WTC11 (cell line): ENCODE measurements around the gene PARP3. TPM values are rescaled to one million over a fixed set of nuclear protein-coding genes. Genes with fewer than 3 reads are reported as not detected.

Source experiments
- ATAC-seq: fragments of 200-7000 bp; cut with Tn5 transposase; 2 replicates; pipeline ENCODE4 v1.10.0; 2021; ENCODE audit warnings: mild to moderate bottlenecking, moderate library complexity
- CTCF ChIA-PET: fragments of 300-600 bp; sonication (Branson Sonifier 250); formaldehyde crosslinking; loops from one replicate; lab custom pipeline; 2021; ENCODE audit warnings: antibody characterized with exemption; lab: Charles Lee
- POLR2A ChIA-PET: fragments of 350-600 bp; sonication (Branson Sonifier 250); formaldehyde crosslinking; loops from one replicate; lab custom pipeline; 2021; ENCODE audit warnings: antibody characterized with exemption; lab: Charles Lee
- DNase-seq: peaks from one replicate; pipeline ENCODE4 v3.0.0; 2021; ENCODE audit warnings: low spot score
- H3K27ac Mint-ChIP-seq: 2 replicates; pipeline ENCODE4 v1.8.0; 2021; ENCODE audit warnings: mixed read lengths
- H3K27me3 Mint-ChIP-seq: 2 replicates; pipeline ENCODE4 v1.8.0; 2021; ENCODE audit warnings: low read depth, mild to moderate bottlenecking, moderate library complexity, mixed read lengths
- H3K36me3 Mint-ChIP-seq: 2 replicates; pipeline ENCODE4 v1.8.0; 2021; ENCODE audit warnings: mixed read lengths
- H3K4me1 Mint-ChIP-seq: 2 replicates; pipeline ENCODE4 v1.8.0; 2022; ENCODE audit warnings: mixed read lengths
- H3K4me3 Mint-ChIP-seq: 2 replicates; pipeline ENCODE4 v1.8.0; 2021; ENCODE audit warnings: mild to moderate bottlenecking, moderate library complexity, mixed read lengths
- H3K9me3 Mint-ChIP-seq: 2 replicates; pipeline ENCODE4 v1.8.0; 2021; ENCODE audit warnings: mixed read lengths
- ATF2 ChIP-seq: sonication (generic); formaldehyde crosslinking; IDR thresholded peaks from 2 replicates; pipeline ENCODE4 v1.8.1; 2022; ENCODE audit warnings: low read depth, missing genetic modification reagents, borderline replicate concordance
- EMX1 ChIP-seq: fragments of 250-450 bp; sonication (Bioruptor Pico); IDR thresholded peaks from 2 replicates; pipeline ENCODE4 v1.8.0; 2021; ENCODE audit warnings: mild to moderate bottlenecking
- JAZF1 ChIP-seq: fragments of 250-450 bp; sonication (Bioruptor Pico); IDR thresholded peaks from 2 replicates; pipeline ENCODE4 v1.9.0; 2021; ENCODE audit warnings: moderate library complexity, mild to moderate bottlenecking, inconsistent platforms
- MXD4 ChIP-seq: fragments of 250-450 bp; sonication (Bioruptor Pico); IDR thresholded peaks from 2 replicates; pipeline ENCODE4 v1.8.0; 2021; ENCODE audit warnings: mild to moderate bottlenecking, moderate library complexity, borderline replicate concordance
- MYBL2 ChIP-seq: sonication (generic); formaldehyde crosslinking; IDR thresholded peaks from 2 replicates; pipeline ENCODE4 v1.8.1; 2023; ENCODE audit warnings: mild to moderate bottlenecking, moderate library complexity, missing genetic modification reagents
- NFATC4 ChIP-seq: fragments of 250-450 bp; sonication (Bioruptor Pico); IDR thresholded peaks from 2 replicates; pipeline ENCODE4 v1.9.0; 2021; ENCODE audit warnings: mild to moderate bottlenecking
- OVOL2 ChIP-seq: fragments of 250-450 bp; sonication (Bioruptor Pico); IDR thresholded peaks from 2 replicates; pipeline ENCODE4 v1.9.0; 2021; ENCODE audit warnings: mild to moderate bottlenecking, borderline replicate concordance
- RELA ChIP-seq: sonication (generic); formaldehyde crosslinking; IDR thresholded peaks from 2 replicates; pipeline ENCODE4 v1.8.1; 2022; ENCODE audit warnings: missing genetic modification reagents, mild to moderate bottlenecking, borderline replicate concordance
- SP1 ChIP-seq: sonication (generic); formaldehyde crosslinking; conservative IDR thresholded peaks from 2 replicates; pipeline ENCODE4 v1.8.1; 2022; ENCODE audit warnings: missing genetic modification reagents
- ZBTB21 ChIP-seq: sonication (generic); formaldehyde crosslinking; IDR thresholded peaks from 2 replicates; pipeline ENCODE4 v1.8.1; 2023; ENCODE audit warnings: mild to moderate bottlenecking, missing genetic modification reagents, borderline replicate concordance
- ZNF219 ChIP-seq: sonication (generic); formaldehyde crosslinking; IDR thresholded peaks from 2 replicates; pipeline ENCODE4 v1.8.0; 2023; ENCODE audit warnings: missing genetic modification reagents, mild to moderate bottlenecking, borderline replicate concordance
- ZNF425 ChIP-seq: fragments of 250-450 bp; sonication (Bioruptor Pico); conservative IDR thresholded peaks from 2 replicates; pipeline ENCODE4 v1.9.0; 2021; ENCODE audit warnings: mild to moderate bottlenecking
- total RNA-seq: library from RNA; stranded (reverse); gene quantifications from 3 replicates; pipeline ENCODE4 v1.2.3, GENCODE V29; 2021
- TF ChIP-seq, protein P1 (sequence below): sonication (generic); formaldehyde crosslinking; IDR thresholded peaks from 2 replicates; pipeline ENCODE4 v1.8.0; 2022; ENCODE audit warnings: mild to moderate bottlenecking, missing genetic modification reagents
- TF ChIP-seq, protein P2 (sequence below): sonication (generic); formaldehyde crosslinking; conservative IDR thresholded peaks from 2 replicates; pipeline ENCODE4 v1.8.1; 2022; ENCODE audit warnings: mild to moderate bottlenecking, missing genetic modification reagents
- TF ChIP-seq, protein P3 (sequence below): fragments of 200-600 bp; IDR thresholded peaks from 2 replicates; pipeline ENCODE4 v1.8.0; 2022; ENCODE audit warnings: antibody characterized with exemption
- TF ChIP-seq, protein P4 (sequence below): sonication (generic); formaldehyde crosslinking; IDR thresholded peaks from 2 replicates; pipeline ENCODE4 v1.8.0; 2022; ENCODE audit warnings: mild to moderate bottlenecking, missing genetic modification reagents

The PARP3 gene
- total RNA-seq, 1 experiment from 2014 or later, result 2.9 TPM

- Mint-ChIP-seq H3K27me3 (no peaks in the 10 kb centered on the region; the same call in 1 of the 2 replicates), H3K4me1 (peaks cover 17% of the 10 kb centered on the region), H3K4me3 (peak overlapping the region; percentile 91), H3K36me3 (peaks cover 34% of the 10 kb centered on the region), H3K9me3 (no peaks in the 10 kb centered on the region), H3K27ac (no peak overlapping the region)
- CTCF ChIA-PET, result interaction anchor here (0.6 to 3.4 kb wide), 40 partner anchors 10 to 880 kb away, joined by 3 to 49 read pairs (median 5); partner anchors contain the start of genes ABHD14A, ABHD14B, ACY1 and DUSP7
- DNase-seq (peak; percentile 8), ATAC-seq (no peak)
- POLR2A ChIA-PET, result interaction anchor here (1.0 to 2.5 kb wide), 3 partner anchors 13 to 42 kb away, joined by 3 to 19 read pairs (median 5); partner anchors contain the start of genes ACY1 and PCBP4
- TF ChIP-seq, protein P1, sequence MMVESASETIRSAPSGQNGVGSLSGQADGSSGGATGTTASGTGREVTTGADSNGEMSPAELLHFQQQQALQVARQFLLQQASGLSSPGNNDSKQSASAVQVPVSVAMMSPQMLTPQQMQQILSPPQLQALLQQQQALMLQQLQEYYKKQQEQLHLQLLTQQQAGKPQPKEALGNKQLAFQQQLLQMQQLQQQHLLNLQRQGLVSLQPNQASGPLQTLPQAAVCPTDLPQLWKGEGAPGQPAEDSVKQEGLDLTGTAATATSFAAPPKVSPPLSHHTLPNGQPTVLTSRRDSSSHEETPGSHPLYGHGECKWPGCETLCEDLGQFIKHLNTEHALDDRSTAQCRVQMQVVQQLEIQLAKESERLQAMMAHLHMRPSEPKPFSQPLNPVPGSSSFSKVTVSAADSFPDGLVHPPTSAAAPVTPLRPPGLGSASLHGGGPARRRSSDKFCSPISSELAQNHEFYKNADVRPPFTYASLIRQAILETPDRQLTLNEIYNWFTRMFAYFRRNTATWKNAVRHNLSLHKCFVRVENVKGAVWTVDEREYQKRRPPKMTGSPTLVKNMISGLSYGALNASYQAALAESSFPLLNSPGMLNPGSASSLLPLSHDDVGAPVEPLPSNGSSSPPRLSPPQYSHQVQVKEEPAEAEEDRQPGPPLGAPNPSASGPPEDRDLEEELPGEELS, result no peak
- TF ChIP-seq, protein P2, sequence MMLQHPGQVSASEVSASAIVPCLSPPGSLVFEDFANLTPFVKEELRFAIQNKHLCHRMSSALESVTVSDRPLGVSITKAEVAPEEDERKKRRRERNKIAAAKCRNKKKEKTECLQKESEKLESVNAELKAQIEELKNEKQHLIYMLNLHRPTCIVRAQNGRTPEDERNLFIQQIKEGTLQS, result no peak
- no peak for TF ChIP-seq EMX1 (CRISPR knock-in tag)
- TF ChIP-seq ZNF425, result no peak
- TF ChIP-seq NFATC4, result no peak
- no peak for TF ChIP-seq ZNF219
- TF ChIP-seq, protein P3, sequence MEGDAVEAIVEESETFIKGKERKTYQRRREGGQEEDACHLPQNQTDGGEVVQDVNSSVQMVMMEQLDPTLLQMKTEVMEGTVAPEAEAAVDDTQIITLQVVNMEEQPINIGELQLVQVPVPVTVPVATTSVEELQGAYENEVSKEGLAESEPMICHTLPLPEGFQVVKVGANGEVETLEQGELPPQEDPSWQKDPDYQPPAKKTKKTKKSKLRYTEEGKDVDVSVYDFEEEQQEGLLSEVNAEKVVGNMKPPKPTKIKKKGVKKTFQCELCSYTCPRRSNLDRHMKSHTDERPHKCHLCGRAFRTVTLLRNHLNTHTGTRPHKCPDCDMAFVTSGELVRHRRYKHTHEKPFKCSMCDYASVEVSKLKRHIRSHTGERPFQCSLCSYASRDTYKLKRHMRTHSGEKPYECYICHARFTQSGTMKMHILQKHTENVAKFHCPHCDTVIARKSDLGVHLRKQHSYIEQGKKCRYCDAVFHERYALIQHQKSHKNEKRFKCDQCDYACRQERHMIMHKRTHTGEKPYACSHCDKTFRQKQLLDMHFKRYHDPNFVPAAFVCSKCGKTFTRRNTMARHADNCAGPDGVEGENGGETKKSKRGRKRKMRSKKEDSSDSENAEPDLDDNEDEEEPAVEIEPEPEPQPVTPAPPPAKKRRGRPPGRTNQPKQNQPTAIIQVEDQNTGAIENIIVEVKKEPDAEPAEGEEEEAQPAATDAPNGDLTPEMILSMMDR, result no peak
- TF ChIP-seq ZBTB21 (CRISPR knock-in tag), result no peak
- no peak for TF ChIP-seq MXD4 (CRISPR knock-in tag)
- no peak for TF ChIP-seq RELA (CRISPR knock-in tag)
- no peak for TF ChIP-seq SP1 (CRISPR knock-in tag)
- TF ChIP-seq JAZF1 (CRISPR knock-in tag), result no peak
- TF ChIP-seq, protein P4, sequence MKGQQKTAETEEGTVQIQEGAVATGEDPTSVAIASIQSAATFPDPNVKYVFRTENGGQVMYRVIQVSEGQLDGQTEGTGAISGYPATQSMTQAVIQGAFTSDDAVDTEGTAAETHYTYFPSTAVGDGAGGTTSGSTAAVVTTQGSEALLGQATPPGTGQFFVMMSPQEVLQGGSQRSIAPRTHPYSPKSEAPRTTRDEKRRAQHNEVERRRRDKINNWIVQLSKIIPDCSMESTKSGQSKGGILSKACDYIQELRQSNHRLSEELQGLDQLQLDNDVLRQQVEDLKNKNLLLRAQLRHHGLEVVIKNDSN (CRISPR knock-in tag), result no peak
- TF ChIP-seq ATF2 (CRISPR knock-in tag), result no peak
- no peak for TF ChIP-seq MYBL2 (CRISPR knock-in tag)
- no peak for TF ChIP-seq OVOL2 (CRISPR knock-in tag)
Measured at GRCh38 chr3:51940648-51941462, 1.3 kb upstream of the PARP3 start.
